ENCODE data around the gene ACKR2.

DNA sequence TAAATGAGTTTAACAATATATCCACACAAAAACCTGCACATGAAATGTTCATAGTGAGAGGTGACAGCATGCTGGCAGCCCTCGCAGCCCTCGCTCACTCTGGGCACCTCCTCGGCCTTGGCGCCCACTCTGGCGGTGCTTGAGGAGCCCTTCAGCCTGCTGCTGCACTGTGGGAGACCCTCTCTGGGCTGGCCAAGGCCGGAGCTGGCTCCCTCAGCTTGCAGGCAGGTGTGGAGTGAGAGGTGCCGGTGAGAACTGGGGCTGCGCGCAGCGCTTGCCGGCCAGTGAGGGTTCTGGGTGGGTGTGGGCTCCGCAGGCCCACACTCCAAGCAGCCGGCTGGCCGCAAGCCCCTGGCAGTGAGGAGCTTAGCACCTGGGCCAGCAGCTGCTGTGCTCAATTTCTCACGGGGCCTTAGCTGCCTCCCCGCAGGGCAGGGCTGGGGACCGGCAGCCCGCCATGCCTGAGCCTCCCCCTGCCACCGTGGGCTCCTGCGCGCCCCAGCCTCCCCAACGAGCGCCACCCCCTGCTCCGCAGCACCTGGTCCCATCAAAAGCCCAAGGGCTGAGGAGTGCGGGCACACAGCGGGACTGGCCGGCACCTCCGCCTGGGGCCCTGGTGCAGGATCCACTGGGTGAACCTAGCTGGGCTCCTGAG is 39.6 kb upstream of the ACKR2 start:
- TF ChIP-seq POLR2A (IDR thresholded peaks at IDR 0.05; ENCODE audit: borderline replicate concordance, extremely low read depth, insufficient read depth, insufficient read length): no peak
- TF ChIP-seq, protein P1, sequence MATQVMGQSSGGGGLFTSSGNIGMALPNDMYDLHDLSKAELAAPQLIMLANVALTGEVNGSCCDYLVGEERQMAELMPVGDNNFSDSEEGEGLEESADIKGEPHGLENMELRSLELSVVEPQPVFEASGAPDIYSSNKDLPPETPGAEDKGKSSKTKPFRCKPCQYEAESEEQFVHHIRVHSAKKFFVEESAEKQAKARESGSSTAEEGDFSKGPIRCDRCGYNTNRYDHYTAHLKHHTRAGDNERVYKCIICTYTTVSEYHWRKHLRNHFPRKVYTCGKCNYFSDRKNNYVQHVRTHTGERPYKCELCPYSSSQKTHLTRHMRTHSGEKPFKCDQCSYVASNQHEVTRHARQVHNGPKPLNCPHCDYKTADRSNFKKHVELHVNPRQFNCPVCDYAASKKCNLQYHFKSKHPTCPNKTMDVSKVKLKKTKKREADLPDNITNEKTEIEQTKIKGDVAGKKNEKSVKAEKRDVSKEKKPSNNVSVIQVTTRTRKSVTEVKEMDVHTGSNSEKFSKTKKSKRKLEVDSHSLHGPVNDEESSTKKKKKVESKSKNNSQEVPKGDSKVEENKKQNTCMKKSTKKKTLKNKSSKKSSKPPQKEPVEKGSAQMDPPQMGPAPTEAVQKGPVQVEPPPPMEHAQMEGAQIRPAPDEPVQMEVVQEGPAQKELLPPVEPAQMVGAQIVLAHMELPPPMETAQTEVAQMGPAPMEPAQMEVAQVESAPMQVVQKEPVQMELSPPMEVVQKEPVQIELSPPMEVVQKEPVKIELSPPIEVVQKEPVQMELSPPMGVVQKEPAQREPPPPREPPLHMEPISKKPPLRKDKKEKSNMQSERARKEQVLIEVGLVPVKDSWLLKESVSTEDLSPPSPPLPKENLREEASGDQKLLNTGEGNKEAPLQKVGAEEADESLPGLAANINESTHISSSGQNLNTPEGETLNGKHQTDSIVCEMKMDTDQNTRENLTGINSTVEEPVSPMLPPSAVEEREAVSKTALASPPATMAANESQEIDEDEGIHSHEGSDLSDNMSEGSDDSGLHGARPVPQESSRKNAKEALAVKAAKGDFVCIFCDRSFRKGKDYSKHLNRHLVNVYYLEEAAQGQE (IDR thresholded peaks at IDR 0.05; ENCODE audit: low read depth): no peak
